K562 treated with DMSO at 1 percent for 48 hours (cell line): ENCODE data around the gene CCL13. TPM values are rescaled to one million over a fixed set of nuclear protein-coding genes. Genes with fewer than 3 reads are reported as not detected.

Experiments used
- total RNA-seq: library from RNA; unstranded; fragments of 300-600 nt; gene quantifications from 2 replicates; pipeline ENCODE4 v1.2.3, GENCODE V29; 2022; ENCODE audit warnings: low replicate concordance; ENCODE audit errors: extremely low read depth

The CCL13 gene
- not detected in 2 replicates for total RNA-seq

GRCh38 chr17:34356194-34356593 lies at the start of gene CCL13:
Gene CCL13, plus strand, starts transcription at chr17:34356480. Its CDS starts 47 bp downstream, at chr17:34356527.

DNA sequence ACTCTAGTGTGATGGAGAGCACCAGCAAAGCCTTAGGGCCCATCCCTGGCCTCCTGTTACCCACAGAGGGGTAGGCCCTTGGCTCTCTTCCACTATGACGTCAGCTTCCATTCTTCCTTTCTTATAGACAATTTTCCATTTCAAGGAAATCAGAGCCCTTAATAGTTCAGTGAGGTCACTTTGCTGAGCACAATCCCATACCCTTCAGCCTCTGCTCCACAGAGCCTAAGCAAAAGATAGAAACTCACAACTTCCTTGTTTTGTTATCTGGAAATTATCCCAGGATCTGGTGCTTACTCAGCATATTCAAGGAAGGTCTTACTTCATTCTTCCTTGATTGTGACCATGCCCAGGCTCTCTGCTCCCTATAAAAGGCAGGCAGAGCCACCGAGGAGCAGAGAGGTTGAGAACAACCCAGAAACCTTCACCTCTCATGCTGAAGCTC lies 37.2 kb upstream of the CCL13 start, which contains the start of gene CCL8:
Gene CCL8, plus strand, starts transcription at position 397 of the 445 bp plus-strand sequence. CDS start 67 bp downstream, outside the sequence.

GRCh38 chr17:34363183-34363661 lies 6.9 kb downstream of the CCL13 start, which contains the start of gene CCL1:
Gene CCL1, minus strand, starts transcription at chr17:34363233. Its CDS starts 72 bp downstream, at chr17:34363161.

Other genes starting within 250 kb of the CCL13 start
- gene CCL2, start 101.2 kb upstream of the CCL13 start, total RNA-seq, result not detected in 2 replicates
- not detected in 2 replicates for gene CCL7, start 86.3 kb upstream of the CCL13 start, total RNA-seq
- not detected in 2 replicates for gene CCL11, start 70.7 kb upstream of the CCL13 start, total RNA-seq
- gene CCL8, start 37.0 kb upstream of the CCL13 start, total RNA-seq, result not detected in 2 replicates
- not detected in 2 replicates for gene CCL1, start 6.8 kb downstream of the CCL13 start, total RNA-seq
- not detected in 2 replicates for gene TMEM132E, start 223.1 kb downstream of the CCL13 start, total RNA-seq